Sciatic nerve (tissue), 2 donors: Measurements from ENCODE around the gene SDHA. TPM values are rescaled to one million over a fixed set of nuclear protein-coding genes. Genes with fewer than 3 reads are reported as not detected.
"Not testable (repeated sequence)": the region's sequence is repeated elsewhere in the genome, so short reads cannot be mapped to it uniquely, and the experiment has no call there.

ENCODE experiments used
- ATAC-seq: fragments of 200-7000 bp; cut with Tn5 transposase; one replicate; pipeline ENCODE4 v1.9.1; 2020; ENCODE audit warnings: mild to moderate bottlenecking, moderate library complexity
- DNase-seq: peaks from one replicate; pipeline ENCODE4 v3.0.0-alpha.2; 2020; ENCODE audit warnings: low spot score
- intact Hi-C: fragments of 100-400 bp; cut with DNase I; formaldehyde crosslinking; loops from one replicate; pipeline ENCODE4 v1.14.2; 2022
- total RNA-seq: library from RNA; stranded (reverse); fragmentation: NEBNext Ultra II Directional; extraction: Animal tissue kit (Norgen Biotek cat#: 25700); gene quantifications from one replicate; pipeline ENCODE4 v1.2.1, GENCODE V29; 2021
- donor health status: DM: no; HTN: no; CAD: no.
- donor health status: DM: no; HTN: no; CAD: no.

The SDHA gene
- total RNA-seq, 1 donor from 2014 or later: 105 TPM

DNA sequence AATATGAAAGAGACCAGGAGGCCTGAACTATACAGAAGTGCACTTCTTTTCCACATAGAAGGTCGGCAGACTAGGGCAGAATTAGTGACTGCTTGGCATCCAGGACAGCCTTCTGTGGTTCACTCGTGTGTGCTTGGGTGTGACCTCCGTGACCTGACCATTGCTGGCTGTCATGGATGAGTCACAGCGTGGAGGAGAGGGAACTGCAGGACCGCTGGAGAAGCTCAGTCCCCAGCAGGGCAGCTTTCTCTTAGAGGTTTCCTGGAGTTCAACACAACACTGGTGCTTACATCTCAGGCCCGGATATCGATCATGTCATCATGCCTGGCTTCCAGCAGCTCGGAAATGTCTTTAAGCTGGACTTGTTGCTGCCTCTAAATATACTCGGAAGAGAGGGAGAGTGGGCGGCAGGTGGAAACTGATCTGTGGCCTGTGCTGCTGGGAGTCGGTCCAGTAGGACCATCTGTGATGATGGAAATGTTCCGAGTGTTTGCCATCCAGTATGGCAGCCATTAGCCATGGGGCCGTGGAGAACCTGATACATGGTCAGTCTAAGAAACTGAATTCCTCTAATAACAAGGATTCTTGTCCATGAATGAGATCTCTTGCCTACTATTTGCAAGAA is 23.0 kb downstream of the SDHA start:
- ATAC-seq, intact Hi-C loops, DNase-seq: not testable (repeated sequence)

DNA sequence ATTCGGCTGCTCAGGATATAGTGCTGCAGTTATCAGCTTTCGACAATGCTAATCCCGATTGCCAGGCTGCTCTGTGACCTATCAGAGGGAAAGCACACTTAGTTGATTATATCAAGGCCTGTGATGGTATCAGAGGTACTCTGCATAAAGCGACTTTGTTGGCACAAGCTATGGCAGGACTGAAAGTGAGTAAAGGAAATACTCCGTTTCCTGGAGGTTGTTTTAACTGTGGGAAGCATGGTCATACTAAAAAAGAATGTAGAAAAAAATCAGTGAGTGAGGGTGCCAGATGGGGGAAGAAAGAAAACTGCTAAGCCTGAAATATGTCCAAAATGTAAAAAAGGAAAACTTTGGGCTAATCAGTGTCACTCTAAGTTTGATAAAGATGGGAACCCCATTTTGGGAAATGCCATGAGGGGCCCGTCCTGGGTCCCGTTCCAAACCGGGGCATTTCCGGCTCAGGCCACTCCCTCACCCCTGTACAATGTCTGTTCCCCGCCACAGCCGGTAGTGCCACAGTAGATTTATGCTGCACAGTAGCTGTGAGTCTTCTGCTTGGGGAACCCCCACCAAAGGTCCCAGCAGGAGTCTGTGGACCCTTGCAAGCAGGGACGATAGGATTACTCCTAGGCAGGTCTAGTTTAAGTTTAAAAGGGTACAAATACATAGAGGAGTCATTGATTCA is 25.7 kb downstream of the SDHA start:
- intact Hi-C loops, DNase-seq, ATAC-seq: not testable (repeated sequence)

DNA sequence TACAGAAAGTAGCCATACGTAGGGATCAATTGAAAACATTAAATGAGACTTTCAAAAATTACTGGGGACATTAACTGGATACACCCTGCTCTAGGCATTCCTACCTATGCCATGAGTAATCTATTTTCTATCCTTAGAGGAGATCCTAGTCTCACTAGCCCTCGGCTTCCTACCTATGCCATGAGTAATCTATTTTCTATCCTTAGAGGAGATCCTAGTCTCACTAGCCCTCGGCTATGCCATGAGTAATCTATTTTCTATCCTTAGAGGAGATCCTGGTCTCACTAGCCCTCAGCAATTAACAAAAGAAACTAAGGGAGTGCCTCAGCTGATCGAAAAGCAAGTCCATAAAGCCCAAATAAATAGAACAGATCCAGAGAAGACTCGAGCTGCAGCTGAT is 27.6 kb downstream of the SDHA start:
- ATAC-seq, DNase-seq, intact Hi-C loops: not testable (repeated sequence)

DNA sequence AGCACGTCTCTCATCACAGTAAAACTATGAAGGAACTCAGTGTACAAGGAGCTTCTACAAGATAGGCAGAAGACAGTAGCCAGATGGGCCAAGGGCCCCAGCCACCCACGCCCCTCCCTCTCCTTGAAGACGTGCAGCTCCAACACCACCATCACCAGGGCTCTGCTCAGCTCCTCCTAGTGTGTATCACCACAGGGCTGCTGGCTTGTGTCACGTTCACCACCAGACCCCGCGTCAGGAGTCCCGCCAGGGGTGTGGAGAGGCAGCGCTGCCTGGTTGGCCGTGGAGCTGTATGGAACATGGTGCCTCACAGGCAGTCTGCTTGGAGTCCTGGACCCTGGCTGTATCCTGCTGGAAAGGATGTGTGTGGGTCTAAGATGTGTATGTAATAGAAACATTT is 32.3 kb downstream of the SDHA start:
- intact Hi-C loops, DNase-seq, ATAC-seq: not testable (repeated sequence)

DNA sequence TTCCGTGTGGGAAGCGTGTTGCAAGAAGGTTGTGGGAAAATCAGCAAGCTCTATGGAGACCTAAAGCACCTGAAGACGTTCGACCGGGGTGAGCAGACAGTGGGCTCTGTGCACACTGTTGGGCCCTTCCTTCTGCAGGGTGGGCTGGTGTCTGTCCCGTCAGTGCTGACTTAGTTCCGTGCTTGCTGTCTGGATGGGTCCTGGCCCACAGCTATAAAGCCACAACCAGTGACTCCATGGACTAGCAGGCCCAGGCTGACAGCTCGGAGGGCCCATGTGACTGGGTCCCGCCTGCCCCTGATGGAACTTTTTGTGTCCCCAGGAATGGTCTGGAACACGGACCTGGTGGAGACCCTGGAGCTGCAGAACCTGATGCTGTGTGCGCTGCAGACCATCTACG is 32.9 kb downstream of the SDHA start:
- DNase-seq, ATAC-seq, intact Hi-C loops: not testable (repeated sequence)

DNA sequence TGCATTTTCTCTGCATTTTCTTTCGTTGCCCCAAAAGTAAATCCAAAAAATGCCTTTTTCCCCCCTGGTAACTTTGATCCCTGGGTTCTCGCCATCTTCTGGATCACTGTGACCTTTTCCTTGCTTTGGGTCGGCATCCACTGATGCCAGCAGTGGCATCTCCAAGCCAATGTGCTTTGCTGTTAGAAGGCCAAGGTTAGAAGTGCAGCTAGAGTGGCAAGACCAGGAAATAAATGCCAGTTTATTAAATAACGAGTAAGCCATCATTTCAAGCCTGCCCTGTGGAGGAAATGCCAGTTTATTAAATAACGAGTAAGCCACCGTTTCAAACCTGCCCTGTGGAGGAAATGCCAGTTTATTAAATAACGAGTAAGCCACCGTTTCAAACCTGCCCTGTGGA is 33.4 kb downstream of the SDHA start:
- intact Hi-C loops, ATAC-seq, DNase-seq: not testable (repeated sequence)

DNA sequence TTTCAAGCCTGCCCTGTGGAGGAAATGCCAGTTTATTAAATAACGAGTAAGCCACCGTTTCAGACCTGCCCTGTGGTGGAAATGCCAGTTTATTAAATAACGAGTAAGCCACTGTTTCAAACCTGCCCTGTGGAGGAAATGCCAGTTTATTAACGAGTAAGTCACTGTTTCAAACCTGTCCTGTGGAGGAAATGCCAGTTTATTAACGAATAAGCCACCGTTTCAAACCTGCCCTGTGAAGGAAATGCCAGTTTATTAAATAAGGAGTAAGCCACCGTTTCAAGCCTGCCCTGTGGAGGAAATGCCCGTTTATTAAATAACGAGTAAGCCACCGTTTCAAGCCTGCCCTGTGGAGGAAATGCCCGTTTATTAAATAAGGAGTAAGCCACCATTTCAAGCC is 33.9 kb downstream of the SDHA start:
- intact Hi-C loops, ATAC-seq, DNase-seq: not testable (repeated sequence)

DNA sequence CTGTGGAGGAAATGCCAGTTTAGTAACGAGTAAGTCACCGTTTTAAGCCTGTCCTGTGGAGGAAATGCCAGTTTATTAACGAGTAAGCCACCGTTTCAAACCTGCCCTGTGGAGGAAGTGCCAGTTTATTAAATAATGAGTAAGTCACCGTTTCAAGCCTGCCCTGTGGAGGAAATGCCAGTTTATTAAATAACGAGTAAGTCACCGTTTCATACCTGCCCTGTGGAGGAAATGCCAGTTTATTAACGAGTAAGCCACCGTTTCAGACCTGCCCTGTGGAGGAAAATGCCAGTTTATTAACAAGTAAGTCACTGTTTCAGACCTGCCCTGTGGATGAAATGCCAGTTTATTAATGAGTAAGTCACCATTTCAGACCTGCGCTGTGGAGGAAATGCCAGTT is 34.4 kb downstream of the SDHA start:
- ATAC-seq: no peak
- no peak for DNase-seq
- intact Hi-C loops: no loop called here

DNA sequence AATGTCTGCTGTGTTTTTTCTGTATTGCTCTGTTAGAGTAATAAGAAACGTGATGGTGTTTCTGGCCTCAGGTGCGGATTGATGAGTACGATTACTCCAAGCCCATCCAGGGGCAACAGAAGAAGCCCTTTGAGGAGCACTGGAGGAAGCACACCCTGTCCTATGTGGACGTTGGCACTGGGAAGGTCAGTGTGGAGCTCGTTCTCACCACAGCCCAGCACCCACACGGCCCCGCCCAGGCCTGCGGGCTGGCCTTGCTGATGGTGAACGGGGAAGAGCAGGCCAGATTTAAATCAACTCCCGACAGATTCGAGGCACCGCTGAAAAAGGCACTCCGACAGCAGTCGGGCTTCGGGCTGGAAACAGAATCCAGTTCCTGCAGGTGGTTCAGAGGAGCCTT is 36.2 kb downstream of the SDHA start:
- ATAC-seq, DNase-seq, intact Hi-C loops: not testable (repeated sequence)

DNA sequence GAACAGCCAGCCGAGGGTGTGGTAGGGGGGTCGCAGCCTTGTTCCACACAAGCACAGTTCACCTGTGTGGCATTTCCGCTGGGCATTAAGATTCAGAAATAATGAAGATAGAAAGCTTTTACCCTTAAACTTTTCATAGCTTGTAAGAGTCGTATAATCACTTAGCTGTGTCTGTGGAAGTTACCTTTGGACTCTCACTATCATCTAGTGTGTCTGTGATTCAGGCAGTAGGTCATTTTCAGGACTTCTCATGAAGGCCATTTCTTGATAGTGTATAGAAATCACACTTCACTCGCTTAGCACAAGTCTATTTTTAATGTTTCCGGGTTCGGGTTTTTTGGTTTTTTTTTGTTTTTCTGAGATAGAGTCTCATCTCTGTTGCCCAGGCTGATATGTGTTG is 37.0 kb downstream of the SDHA start:
- ATAC-seq, intact Hi-C loops, DNase-seq: not testable (repeated sequence)

DNA sequence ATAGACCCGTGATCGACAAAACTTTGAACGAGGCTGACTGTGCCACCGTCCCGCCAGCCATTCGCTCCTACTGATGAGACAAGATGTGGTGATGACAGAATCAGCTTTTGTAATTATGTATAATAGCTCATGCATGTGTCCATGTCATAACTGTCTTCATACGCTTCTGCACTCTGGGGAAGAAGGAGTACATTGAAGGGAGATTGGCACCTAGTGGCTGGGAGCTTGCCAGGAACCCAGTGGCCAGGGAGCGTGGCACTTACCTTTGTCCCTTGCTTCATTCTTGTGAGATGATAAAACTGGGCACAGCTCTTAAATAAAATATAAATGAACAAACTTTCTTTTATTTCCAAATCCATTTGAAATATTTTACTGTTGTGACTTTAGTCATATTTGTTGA is 38.2 kb downstream of the SDHA start:
- DNase-seq, ATAC-seq, intact Hi-C loops: not testable (repeated sequence)

DNA sequence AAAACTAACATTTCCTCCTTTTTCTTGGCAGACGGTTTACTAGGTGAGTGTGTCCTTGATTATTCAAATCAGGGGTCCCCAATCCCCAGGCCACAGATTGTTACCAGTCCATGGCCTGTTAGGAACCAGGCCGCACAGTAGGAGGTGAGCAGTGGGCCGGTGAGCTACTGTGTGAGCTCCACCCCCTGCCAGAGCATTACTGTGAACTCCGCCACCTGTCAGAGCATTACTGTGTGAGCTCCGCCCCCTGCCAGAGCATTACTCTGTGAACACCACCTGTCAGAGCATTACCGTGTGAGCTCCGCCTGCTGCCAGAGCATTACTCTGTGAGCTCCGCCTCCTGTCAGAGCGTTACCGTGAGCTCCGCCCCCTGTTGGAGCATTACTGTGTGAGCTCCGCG is 39.0 kb downstream of the SDHA start:
- intact Hi-C loops: no loop called here
- ATAC-seq: no peak
- no peak for DNase-seq

DNA sequence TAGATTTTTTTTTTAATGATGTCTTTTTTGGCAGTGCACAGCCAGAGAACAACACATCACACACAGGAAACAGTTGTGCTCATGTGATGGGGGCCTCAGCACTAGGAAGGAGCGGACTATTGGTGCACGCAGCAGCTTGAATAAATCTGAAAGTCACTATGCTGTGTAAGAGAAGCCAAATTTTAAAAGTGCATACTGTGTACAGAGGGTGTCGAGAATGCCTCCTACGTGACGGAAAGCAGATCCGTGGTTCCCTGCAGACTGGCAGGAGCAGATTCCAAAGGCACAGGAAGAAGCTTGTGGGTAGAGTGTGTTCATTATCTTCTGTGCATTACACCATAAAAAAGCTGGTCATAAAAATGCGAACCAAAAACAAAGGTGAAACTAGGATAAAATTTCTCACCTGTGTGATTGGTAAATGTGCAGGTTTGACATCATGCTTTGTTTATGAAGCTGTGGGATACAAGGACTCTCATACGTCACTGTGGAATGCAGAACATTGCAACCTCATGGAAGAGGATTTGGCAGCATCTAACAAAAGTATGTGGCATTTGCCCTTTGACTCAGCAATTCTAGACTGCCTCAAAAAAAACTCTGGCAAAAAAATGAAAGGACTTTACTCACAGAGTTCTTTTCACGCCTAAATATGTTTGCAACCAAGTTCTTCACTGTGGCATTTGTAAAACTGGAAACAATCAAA is 45.3 kb downstream of the SDHA start:
- intact Hi-C loops, DNase-seq: not testable (repeated sequence)
- ATAC-seq: peak; percentile 88

DNA sequence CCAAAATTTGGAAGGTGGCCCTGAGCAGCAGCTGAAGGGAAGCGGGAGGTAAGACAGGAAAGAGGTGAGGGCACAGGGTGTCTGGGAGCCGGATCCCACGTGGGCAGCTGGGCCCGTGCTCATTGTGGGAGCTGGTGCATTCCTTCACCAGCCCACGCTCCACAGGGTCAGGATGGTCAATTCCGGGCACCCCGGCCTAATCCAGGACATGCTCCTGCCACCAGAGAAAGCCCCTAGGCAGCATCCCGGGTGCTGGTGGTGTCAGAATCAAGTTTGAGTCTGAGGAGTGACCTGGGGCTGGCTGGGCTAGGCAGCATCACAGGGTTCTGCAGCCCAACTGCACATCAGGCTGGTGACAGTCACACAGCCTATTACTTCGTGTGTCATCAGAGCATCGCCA is 46.2 kb downstream of the SDHA start:
- no peak for DNase-seq
- ATAC-seq: peak; percentile 26
- intact Hi-C loops: no loop called here

DNA sequence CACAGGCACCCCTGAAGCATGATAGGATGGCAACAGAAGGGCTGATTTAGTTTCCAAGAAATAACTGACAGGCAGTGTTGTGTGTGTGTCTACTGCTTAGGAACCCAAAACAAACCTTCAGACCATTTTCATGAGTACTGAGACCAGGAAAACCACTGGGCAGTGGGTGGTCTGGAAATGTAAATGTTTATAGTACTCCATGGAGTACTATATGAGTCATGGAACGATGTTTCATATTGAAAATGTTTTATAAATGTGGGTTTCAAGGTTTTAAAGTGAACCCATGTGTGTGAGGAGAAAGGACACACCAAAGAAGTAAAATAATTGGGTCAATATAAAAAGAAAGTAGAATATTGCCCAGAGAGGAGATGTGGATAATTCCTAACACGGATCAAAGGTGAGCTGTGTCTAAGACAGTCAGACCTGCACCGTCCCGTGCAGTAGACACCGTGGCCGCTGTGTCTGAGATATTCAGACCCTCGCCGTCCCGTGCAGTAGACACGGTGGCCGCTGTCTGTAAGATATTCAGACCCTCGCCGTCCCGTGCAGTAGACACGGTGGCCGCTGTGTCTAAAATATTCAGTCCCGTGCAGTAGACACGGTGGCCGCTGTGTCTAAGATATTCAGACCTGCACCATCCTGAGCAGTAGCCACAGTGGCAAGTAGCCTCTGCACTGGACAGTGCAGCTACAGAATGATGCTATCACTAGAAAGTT is 48.3 kb downstream of the SDHA start:
- ATAC-seq, DNase-seq, intact Hi-C loops: not testable (repeated sequence)

DNA sequence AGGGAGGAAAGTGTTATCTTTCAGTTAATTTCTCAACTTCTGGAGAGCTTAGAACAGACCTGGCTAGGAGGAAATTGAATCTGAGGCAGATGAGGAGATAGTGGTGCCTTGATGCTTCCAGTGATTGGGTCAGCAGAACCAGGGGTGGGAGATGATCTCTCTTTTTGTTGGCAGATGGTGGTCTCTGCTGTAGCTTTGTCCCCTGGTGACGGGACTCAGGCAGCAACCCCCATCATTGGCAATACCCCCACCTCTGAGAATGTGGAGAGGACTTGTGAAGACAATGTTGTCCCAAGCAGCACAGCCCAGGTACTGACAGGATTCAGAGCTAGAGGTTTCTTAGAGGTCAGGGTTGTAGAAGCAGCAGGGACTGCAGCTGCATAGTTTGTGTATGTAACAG is 49.6 kb downstream of the SDHA start:
- intact Hi-C loops: no loop called here
- DNase-seq (no peak), ATAC-seq (no peak)

DNA sequence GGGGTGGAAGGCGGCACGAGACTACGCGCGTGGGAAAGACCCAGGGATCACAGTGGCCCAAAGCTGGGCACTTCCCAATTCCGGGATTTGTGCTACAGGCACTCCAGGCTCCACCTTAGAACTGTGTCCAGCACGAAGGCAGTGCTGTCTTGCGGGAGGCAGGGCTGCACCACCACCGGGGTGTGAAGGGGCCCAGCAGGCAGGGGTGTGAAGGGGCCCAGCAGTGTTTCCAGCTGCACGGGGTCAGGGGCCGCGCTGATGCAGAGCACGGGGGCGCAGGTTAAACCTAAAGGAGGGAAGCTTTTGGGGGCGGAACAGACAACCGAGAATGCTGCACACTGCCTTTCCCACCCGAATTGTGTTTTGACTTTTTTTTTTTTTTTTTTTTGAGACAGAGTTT is 52.2 kb downstream of the SDHA start:
- no peak for ATAC-seq

DNA sequence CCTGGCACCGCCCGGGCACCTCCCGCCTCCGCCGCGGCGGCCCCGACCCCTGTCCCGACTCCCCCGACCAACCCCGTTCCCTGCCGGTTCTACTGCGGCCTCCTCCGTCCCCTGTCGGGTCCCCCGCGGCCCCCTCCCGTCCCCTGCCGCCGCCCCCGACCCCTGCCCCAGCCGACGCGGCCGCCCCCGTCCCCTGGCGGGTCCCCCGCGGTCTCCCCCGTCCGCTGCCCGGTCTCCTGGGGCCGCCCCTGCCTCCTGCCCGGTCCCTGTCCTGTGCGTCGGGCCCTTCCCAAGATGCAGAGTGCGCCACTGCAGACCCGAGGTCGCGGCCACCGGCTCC is 53.7 kb downstream of the SDHA start:
- intact Hi-C loops, ATAC-seq, DNase-seq: not testable (repeated sequence)

More for the DNA sequence above, 52.2 kb downstream of the SDHA start:
- intact Hi-C loops: no loop called here
- DNase-seq: no peak

DNA sequence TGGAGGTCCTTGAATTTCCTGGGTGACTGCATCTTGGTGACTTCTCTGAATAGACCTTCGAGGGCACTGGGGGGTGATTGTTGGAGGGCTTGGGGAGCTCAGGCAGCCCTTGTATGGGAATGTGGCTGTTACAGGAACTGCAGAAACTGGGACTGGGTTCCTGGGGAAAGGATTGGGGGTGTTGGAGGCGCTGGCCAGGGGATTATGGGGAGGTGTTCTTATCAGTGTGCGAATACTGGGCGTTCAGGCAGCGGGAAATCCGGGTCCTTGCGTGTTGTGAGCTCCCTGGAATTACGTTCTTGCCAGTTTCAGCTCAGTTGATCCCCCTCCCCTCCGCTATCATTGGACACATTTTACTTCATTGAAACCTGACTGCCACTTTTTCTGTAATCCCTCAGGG is 55.0 kb downstream of the SDHA start:
- intact Hi-C loops, DNase-seq, ATAC-seq: not testable (repeated sequence)
